Stimulated activated CD8-positive, alpha-beta memory T cell treated with anti-CD3 and anti-CD28 coated beads, Interleukin-7, amount 100 ng/mL, for 48 hours (primary cell): Measurements from ENCODE around the gene PLCB2.

Experiments used
- DNase-seq, 2 donors: peaks; one replicate each; pipeline ENCODE4 v3.0.0-alpha.2; 2020; ENCODE audit warnings: low read depth in 1 of 2; ENCODE audit errors: extremely low read depth in 1 of 2

The PLCB2 gene

DNA sequence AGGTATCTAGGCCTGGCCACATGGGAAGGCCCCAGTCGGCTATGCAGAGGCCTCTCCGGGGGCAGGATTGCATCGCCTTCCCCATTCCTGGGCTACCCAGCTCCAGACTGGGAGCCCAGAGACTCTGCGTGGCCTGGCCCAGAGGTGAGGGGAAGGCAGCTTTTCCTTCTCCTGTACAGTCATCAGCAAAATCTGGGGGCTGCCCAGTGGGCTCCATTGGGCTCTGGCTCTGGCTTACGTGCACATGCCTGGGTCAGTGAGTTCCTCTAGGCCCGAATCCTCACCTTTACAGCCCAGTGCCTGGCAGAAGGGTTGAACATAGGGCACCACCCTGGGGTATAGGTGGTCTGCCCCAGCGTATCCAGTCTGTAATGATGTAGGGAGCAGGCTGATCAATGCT lies 20.9 kb downstream of the PLCB2 start:
- DNase-seq: no peak

DNA sequence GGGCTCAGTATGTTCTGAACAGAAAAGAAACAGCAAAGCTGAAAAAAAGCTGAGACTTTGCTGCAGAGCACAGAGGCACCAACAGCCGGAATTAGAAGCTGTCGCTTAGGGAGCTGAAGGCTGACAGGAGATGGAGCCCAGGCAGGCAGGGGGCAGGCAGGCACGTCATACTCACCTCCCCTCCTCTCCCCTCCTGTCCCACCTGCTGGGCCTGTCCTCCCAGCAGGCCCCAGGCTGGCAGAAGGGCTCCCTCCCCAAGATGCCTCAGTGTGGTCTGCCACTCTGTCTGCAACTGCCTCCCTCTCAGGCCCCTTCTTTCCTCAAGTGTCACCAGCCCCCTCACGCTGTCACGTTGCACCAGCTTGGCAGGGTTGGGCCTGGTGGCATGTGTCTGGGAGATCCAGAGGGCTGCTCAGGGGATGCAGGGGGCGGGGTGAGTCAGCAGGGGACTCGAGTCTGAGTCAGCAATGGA lies 21.6 kb downstream of the PLCB2 start:
- no peak for DNase-seq

DNA sequence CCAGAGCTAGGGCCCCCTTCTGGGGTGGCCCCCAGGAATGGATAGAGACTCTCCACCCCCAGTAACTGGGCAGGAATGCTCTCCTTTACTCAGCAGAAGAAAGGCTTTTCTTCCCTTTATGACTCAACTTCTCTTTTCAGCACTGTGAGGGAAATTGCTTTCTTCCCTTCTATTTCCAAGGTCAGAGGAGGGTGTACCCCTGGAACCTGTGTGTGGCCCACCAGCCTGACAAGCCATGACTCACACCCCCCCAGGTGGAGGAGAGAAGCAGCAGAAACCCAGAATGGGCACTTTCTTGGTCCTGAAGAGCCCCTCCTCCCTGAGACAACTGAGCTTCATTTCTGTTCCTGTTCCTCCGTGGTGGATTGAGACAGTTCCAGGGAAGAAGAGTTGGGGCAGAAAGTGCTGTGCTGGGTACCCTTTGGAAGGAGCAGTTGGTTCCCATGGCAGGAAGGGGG lies 22.2 kb downstream of the PLCB2 start:
- no peak for DNase-seq

DNA sequence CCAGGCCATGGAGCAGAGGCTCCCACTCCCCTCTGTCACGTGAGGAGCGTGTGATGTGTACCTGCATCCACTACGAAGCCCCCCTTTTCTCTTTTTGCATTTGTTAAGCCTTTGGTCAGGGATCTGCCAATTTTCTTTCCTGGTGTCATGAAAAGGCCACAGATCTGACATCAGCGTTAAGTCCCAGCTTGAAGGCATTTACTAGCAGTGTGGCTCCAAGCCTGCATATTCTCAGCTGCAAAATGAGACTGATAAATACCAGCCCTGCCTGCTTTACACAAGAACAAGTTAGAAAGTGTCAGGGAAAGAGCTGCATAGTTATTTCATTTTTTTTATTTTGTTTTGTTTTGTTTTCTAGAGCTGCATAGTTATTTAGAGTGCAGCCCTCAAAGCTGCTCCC lies 22.6 kb downstream of the PLCB2 start:
- DNase-seq: no peak

DNA sequence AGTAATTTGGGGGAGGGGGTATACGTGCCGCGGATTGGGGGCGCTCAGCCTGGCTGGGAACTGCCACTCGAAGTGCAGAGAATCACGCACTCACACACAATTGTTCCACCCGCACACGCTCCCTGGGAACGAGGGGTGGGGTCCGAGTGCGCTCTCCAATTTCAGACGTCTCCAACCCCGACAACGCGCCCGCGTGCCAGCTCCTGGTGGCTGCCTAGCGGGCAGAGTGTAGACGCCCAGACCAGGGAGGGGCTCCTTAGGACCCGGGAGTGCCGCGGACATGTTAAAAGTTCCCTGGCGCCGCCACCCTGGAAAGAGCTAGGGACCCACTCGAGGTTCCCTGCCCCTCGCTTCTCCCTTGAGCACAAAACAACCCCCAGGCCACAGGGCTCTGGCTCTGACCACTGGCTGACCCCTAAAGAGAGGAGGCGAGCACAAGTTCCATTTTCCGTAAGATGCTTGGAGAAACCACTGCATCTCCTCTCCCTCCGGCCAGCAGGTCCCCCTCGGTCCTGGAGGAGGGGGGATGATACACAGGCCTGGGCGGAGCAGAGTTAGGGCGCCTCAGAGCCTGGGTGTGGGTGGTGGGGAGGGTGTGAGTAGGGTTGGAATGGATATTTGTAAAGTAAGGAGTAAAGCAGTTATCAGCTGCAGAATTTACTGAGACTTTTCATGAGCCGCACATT lies 24.0 kb downstream of the PLCB2 start:
- DNase-seq: no peak

DNA sequence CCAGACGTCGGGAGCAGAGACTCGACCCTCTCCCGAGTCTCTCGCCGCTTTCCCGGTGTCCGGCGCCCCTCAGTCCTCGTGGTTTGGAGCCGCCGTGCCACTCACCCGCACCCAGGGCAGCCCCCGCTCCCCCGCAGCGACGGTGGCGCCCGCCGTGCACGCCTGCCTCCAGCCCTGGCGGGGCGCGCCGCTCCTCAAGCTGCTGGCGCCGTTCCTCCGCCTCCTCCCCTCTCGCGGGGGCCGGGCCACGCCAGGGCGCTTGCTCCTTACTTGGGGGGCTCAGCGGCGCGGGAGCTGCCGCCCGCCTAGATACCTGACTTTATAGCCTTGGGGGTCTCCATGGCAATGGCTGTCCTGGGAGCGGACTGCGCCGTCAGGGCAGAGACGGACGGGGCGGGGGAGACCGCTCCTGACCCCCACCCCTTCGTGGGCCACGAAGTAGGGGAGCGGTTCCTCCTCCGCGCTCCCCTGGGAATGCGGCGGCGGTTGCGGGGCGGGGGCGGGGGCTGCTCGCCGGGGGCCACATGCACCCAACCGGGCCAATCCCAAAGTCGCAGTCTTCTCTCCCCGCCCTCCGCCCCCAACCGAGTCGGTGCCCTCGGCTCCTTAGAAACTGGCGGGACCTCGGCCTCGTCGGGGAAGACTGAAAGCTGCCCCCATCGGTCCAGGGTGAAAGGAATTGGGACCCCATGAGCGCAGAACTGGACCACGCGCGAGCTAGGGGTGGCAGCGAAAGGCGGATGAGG lies 24.7 kb downstream of the PLCB2 start, which contains the start of gene ANKRD63:
Gene ANKRD63, minus strand, starts transcription at position 196 of the 746 bp plus-strand sequence. CDS start 478 bp downstream, outside the sequence.
- DNase-seq: no peak

DNA sequence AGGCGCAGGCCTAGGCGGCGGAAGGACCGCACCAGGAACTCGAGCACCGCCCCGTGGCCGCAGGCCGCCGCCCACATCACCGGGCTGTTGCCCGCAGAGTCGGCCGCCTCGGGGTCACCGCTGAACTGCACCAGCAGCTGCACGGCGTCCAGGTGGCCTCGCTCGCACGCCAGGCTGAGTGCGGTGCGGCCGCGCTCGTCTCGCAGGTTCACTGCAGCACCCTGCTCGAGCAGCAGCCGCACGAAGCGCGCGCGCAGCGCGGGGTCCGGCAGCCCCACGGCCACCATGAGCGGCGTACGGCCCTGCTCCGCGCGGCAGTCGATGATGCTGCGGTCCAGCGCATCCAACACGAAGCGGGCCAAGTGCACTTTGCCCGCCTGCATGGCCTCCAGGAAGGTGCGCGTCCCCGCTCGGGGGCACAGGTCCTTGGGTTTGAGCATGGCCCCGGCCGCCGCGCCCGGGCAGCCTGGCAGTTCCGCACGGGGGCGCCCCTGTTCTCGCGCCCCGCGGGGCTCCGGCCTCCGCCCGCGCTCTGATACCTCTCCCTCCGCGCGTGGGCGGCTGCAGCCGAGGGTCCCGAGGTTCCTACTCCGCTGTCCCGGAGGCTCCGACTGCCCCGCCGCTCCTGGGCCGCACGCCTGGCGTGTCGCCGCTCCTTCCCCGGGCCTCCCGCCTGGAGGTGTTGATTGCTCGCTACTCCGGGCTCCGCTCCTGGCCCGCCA lies 25.4 kb downstream of the PLCB2 start:
- no peak for DNase-seq

DNA sequence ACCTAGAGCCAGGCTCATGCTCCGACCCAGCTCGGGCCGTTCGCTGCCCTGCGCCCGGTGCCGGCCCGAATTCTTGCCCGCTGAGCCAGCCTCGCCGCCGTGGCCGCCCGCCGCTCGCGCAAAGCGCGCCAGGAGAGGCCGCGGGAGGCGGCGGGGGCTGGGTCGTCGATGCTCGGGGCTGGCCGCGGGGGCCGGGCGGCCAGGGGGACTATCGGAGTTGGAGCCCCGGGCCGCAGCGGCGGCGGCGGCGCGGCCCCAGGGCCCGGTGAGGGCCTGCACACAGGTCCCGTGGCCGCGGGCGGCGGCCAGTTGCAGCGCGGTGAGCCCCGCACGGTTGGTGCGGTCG lies 26.0 kb downstream of the PLCB2 start:
- DNase-seq: no peak

DNA sequence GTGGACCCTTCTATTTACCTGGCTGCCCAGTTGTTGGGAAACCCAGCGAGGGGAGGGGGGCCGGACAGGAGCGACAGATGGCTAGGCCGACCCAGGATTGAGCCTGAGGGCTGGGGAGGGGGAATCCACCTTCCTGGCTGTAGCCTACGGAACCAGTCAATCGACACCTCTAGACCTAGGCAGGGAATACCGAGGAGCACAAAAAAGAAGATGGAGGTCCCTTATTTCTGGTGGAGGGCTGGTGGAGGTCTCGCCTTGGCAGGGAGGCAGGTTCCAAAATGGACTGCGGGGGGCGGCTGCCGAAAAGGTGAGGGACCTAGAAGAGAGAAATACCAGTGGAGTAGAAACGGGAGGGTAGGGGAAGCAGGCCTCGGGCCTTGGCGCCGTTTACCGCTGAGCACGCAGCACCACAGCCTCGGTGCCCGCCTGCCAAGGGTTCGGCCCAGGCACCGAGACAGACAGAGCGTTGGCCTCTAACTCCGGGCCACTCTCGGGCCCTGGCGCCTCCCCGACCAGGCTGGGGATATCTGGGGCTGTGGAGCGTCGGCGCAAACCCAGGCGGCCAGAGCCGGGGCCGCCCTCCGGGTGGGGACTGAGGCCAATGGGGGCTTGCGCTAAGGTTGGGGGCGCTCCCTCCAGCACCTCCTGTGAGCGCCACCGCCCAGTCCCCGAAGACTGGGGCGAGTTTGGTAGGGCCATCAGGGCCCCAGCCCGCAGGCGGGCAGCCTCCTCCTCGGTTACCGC lies 26.5 kb downstream of the PLCB2 start:
- no peak for DNase-seq

DNA sequence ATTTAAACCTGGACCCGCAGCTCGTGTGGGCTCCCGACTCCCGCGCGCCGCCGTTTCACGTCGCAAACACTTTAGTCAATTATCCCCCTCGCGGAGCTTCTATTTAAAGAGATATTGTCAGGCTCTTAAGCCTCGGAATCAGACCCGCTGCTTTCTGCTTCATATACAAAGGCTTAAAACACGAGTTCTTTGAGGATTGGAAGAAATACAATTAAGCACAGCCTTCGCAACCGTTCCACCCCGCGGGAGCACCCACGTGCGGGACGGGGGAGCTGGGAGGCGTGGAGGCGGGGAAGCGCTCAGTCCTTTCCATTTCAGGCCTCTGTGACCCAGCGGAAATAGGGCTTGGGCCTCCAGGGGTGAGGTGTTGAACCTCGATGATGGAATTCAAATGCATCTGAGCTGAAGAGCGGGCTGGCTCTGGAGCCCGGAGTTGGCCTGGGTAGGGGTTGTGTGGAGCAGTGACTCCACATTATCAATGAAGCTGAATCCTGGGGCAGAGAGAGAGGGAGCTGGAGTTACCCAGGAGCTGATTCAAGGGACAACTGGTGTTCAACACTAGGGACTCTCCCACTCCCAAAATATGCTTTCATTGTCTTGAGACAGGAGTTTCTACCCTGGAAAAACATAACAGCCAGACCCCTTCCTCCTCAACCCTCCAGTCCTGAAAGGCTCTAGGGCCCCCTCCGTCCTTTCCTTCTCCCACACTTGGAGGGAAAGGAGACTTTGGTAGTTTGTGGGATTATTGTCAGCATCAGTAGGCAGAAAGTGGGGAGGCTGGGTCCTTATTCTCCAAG lies 27.3 kb downstream of the PLCB2 start:
- DNase-seq: no peak

DNA sequence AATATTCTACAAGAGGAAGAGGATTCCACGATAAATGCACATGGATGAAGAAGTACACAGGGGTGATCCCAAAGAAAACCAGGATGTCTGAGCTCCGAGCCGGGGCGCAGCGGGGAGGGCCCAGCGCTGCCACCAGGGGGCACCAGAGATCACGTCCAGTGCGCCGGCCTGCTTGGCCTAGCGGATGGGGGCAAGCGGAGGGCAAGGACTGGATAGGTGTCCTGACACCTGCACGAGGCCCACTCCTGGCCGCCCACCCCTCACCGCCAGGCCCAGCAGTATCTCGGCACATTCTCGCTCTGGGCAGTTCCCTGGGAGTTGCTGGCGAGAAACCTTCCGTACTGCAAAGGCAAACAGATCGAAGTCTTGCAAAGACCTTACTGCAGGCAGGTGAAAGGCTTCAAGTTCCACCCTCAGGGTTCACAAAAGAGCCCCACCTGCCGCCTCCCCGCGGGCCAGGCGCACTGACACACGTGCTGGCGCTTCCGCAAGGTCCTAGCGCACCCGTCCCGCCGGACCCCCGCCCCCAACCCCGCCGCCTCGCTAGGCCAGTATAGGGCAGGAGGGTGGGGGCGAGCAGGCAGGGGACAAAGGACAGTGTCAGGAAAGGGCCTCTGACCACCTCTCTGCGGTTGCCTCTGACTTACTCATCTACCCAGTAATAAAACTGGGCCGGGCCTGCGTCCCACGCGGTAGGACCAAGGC lies 28.1 kb downstream of the PLCB2 start:
- DNase-seq: peak; percentile 34

DNA sequence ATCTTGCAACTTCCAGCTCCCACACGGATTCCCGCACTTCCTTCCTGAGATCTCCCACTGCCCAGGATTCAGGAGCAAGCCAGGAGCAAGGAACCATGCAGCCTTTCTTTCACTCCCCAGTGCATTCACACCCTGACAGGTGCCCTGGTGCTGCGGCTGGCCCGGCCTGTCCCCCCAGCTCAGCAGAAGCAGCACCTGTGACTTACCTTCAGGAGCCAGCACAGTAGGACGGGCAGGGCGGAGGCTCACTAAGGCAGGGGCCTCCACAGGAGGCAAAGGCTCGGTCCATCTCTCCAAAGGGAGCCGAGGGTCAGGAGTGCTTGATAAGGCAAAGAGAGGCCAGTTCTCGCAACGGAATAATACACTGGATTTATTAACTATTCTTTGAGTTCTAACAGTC lies 29.7 kb downstream of the PLCB2 start:
- no peak for DNase-seq

DNA sequence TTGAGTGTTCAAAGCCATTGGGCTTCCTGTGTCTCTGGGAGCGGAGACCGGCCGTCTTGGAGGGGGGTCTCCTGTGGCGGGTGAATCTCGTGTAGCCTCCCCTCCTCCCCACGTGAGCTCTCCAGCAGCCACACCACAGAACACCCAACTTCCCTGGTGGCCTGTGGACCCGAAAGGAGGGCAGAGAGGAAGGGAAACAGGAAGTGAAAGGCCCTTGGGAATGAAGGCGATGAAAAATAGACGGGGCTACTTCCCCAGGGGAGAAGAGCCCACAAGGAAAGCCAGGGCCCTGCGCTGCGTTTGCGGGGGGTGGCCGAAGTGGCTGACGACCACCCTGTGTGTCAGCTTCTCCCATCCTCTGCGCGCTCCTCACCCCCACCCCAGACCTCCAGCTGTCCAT lies 30.3 kb downstream of the PLCB2 start:
- DNase-seq: no peak

DNA sequence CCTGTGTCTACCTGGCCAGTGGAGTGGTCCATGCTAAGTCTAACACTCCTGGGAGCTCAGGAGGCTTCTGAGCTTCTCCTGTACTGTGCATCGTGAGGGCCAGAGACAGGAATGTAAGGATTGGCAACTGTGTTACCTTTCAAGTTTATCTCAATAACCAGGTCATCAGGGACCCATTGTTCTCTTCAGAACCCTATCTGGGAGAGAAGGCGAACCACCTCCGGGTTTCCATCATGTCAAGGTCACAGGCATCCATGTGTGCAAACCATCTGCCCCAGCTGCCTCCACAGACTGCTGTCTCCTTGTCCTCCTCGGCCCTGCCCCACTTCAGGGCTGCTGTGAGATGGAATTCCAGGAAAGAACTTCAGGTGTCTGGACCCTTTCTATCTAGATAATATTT lies 30.8 kb downstream of the PLCB2 start:
- no peak for DNase-seq

DNA sequence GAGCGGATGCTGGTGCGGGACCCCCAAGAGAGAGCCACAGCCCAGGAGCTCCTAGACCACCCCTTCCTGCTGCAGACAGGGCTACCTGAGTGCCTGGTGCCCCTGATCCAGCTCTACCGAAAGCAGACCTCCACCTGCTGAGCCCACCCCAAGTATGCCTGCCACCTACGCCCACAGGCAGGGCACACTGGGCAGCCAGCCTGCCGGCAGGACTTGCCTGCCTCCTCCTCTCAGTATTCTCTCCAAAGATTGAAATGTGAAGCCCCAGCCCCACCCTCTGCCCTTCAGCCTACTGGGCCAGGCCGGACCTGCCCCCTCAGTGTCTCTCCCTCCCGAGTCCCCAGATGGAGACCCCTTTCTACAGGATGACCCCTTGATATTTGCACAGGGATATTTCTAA lies 31.8 kb downstream of the PLCB2 start:
- no peak for DNase-seq

DNA sequence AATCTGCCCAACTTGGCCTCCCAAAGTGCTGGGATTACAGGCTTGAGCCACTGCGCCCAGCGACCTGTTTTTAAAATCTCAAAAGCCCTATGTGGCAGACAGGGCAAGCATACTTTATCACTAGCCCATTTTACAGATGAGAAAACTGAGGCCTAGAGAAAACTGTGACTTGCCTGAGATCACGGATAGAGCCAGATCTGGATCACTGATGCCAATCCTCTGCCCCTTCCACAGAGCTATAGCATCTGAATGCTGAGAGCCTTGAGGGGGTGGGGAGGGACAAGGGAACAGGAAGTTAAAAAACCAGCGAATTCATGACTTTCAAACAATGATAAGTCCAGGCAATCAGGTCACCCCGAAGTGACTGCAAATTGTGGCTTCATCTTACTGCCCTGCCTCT lies 32.2 kb downstream of the PLCB2 start:
- DNase-seq: no peak

DNA sequence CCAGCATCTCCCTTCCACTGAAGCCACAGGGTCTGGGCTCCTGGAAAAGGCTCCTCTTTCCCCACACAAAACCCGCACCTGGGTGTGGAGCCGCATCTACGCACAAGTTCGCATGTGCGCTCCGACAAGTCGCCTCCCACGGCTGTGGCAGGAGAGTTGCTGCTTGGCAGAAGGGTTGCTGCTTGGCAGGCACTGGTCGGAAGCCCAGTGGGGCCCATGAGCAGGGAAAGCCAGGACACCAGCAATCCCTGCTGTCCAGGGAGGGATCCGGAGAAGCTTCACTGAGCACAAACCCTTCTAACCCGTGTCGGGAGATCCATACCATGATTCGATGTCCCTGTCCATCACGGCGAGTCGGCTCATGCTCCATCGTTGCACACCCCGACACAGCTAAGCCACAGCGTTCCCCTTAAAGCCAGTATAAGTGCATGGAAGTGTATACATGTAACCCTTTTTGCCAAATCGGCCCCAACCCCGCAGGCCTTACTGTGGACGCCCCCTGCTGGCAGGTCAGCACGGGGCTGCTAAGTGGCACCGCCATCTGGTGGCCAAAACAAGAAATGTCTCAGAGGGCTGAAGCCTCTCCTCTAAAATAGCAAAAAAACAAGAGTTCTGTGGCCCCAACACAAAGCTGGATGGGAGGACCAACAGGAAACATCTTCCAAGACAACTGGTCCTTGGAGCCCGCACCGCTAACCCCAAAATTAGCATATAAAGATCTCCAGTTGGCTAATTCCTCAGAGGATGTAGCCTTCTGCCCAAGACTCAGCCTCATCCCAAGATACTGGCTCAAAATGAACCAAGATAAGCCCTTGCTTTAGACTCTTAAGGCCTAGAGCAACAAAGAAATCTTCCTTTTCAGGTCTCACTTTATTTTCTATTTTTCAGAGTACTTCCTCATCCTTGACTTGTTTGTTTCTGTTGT lies 33.1 kb downstream of the PLCB2 start:
- DNase-seq: peak; percentile 66 to 72

DNA sequence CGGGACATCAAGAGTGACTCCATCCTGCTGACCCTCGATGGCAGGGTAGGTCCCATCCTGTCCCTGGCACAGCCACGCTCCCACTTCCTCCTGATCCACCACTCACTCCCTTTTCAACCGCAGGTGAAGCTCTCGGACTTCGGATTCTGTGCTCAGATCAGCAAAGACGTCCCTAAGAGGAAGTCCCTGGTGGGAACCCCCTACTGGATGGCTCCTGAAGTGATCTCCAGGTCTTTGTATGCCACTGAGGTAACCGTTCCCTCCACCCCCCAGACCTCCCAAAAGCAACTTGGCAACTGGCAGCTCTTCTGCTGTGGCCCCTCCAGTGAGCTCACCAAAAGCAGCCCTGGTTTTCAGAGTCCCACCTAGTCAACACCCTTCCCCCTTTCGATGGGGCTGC lies 34.3 kb downstream of the PLCB2 start:
- DNase-seq: no peak
